Measurements from ENCODE around the gene HOXB13.
A peak's percentile ranks its signal among the peaks of the same experiment; 100 is the strongest.

The HOXB13 gene

DNA sequence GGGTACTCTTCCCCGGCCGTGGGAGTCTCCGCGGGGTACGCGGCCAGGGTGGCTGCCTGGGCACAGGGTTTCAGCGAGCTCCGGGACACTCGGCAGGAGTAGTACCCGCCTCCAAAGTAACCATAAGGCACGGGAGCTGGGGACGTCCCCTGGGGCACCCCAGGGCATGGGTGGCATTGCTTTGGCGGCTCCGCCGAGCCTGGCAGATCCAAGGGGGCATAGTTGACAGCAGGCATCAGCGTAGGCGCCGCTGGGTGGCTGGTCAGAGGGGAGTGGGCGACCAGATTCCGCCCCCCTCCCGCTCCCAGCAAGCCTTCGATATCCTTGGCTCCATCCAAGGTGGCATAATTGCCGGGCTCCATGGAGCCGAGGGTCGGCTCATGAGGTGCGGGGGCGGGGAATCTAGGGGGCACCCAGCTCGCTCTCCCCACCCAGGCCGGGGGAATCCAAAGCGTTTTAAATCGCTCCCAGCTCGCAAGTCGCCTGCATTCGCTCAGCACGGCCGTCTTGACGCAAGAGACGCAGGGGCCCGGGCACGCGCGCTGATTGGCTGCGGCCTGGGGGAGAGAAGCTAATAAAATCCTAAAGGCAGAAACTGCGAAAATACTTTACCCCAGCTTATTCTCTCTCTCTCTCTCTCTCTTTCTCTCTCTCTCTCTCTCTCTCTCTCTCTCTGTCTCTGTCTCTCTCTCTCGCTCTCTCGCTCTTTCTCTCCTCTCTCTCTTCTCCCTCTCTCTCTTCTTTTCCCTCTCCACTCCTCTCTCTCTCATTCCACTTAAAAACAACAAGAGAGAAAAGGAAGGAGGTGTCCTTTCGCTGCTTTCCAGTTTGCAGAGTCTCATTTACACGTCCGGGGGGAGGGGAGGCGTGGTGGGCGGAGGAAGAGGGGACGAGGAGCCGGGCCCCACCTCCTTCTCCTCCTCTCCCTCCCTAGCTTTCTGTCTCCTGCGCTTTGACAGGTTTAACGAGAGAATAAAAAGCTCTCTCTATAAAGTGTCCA, at the start of gene HOXB13:
Gene HOXB13, minus strand, starts transcription at position 519 of the 1,000 bp plus-strand sequence. Its CDS starts 157 bp downstream, at position 362.
- peak; percentile 33 for DNase-seq

DNA sequence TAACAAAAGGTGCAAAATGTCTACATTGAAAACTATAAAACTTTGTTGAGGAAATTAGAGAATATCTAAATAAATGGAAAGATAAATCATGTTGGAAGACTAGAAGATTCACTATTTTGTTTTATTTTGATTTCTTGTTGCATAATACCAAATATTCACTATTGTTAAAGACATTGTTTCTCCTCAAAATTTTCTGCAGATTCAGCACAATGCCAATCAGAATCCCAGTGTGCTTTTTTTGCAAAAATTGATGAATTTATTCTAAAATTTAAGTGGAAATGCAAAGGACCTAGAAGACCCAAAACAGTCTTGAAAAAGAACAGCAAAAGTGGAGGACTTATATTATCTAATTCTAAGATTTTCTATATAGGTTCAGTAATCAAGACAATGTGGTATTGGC, 48.1 kb upstream of the HOXB13 start:
- DNase-seq = no peak

DNA sequence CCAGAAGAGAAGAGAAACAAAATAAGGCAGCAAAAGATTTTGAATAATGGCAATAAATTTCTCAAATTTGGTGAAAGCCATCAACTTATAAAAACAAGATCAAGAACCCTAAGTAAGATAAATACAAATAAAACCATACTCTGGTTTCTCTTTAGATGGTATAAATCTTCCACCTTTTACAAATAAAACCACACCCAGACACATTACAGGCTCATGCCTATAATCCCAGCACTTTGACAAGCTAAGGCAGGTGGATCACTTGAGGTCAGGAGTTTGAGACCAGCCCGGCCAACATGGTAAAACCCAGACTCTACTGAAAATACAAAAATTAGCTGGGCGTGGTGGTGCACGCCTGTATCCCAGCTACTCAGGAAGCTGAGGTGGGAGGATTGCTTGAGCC, 44.7 kb upstream of the HOXB13 start:
- DNase-seq = no peak

DNA sequence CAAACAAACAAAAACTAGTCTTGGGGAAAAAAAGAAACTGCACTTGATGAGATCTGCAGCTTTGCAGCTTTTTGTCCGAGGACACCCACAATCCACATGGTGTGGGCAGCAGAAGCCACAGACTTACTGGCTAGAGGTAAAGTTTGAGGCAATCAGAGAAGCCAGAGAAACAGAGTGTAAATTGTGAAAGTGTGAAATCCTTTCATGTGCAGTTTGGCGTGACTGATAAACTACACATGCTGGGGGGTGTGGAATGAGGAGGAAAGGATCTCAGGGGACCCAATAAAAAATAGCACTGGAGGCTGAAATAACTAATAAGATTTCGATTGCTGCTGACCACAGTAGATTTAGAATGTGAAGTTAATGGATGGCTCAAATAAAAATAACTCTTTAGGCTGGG, 42.4 kb upstream of the HOXB13 start:
- DNase-seq = no peak

DNA sequence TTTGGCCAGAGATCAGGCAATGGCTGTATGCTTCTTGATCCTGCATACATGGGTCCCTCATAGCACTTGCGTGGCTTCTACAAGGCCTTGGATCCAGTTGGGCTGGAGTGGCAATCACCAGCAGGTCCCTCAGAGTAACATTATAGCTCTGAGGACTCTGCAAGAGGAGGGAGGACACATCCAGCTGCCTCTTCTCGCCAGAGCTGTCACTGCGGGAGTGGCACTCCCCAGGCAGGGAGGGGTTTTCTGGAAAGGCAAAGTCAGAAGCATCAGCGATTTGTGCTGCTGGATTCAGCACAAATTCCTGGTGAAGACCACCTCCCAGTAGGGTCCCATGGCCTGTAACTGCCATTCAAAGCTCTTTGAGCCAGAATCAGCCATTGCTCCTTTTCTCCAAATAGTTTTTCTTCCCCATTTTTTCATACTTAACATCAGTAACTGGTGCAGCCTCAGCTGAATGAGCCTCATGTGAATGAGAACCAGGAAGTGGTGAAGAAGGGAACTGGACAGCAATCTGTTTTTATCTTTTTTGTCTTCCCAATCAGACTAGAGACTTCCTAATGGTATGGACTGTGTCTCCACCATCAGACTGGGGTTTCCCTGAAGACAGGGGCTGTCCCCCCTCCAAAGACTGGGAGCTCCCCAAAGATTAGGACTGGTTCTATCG, 40.6 kb upstream of the HOXB13 start:
- DNase-seq = no peak

DNA sequence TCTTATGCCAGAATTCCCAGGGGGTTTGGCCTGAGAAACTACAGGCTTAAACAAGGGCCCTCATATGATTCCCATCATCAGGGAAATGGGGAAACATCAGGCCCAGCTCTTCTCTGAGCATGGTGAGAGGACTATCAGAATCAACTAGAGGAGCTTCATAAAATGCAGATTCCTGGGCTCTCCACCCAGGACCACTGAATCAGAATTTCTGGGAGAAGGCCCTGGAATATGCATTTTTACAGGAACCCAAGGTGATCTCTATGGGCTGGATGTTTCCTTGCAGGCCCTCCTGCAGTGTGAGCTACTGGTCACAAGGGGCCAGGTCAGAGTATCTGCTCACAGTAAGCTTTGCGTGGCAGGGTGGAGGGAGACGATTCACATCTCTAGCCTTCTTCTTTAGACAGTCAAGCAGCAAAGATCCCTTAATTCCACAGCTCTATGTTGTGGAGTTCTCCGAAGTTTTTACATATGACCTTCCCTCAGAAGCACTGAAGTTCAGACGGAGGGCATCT, 38.8 kb upstream of the HOXB13 start:
- DNase-seq = no peak

DNA sequence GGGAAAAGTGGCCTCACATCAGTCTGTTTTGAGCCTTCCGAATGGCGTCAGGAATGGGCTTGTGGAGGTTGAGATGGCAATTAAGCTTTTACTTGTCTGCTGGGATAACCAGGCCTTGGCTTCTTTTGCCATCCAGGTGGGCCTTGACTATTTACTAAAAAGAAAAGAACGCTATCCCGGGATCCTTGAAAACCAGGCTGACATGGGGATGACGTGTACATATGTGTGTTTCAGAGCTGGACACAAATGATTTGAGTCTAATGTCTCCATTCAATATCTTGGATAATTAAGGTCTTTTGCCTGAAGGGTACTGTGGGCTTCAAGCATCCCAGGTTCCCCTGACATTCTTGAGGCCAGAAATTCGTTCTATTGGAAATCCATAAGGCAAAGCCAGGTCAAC, 32.6 kb upstream of the HOXB13 start:
- DNase-seq = no peak

DNA sequence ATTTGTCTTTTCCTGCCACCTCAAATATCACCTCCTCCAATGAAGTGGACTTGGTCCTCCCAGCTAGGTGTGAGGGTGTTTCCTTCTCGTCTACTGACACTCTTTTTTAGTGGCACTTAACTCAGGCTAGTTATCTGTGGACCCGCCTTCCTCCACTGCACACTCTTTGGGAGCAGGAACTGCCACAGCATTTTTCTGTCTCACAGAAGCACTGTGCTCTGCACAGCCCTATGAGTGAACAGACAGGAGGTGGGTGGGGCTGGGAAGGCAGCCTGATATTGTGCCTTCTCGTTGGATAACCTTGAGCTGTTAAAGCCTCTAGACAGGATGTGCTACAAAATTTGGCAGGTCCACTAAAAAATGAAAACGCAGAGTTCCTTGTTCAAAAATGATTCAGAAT, 31.9 kb upstream of the HOXB13 start:
- no peak for DNase-seq

DNA sequence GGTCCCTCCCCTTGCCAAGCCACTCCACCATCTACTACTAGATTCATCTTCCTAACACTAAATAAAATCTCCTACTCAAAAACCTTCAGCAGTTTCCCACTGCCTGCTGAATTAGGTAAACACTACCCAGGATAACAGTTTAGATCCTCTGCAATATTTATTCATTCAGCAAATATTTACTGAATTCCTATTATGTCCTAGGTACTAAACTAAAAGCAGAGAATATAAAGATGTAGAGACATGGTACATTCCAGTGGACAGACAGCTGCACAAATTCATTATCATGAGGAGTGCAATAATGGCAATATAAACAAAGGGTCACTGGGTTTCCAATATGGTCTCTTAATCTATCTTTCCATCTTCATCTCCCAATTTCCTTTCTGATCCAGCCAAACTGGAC, 30.7 kb upstream of the HOXB13 start:
- DNase-seq = no peak

DNA sequence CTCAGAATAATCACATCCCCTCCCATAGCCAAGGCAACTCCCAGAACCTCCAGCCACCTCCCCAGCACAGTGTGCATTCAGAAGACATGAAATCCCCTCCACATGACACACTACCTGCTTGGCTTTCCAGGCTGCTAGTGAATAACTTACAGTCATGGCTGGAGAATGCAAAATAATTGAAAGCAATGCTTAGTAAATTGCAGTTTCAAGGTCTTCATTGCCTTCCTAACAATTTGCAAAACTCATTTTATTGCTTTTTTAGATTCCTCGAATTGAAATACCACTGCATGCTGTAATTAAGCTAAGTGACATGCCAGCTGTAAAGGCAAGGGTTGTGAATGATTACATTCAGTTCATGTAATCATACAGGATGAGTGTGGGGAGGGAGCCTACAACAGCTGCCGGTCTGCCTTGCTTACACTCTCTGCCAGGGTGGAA, 29.0 kb upstream of the HOXB13 start:
- DNase-seq = no peak

DNA sequence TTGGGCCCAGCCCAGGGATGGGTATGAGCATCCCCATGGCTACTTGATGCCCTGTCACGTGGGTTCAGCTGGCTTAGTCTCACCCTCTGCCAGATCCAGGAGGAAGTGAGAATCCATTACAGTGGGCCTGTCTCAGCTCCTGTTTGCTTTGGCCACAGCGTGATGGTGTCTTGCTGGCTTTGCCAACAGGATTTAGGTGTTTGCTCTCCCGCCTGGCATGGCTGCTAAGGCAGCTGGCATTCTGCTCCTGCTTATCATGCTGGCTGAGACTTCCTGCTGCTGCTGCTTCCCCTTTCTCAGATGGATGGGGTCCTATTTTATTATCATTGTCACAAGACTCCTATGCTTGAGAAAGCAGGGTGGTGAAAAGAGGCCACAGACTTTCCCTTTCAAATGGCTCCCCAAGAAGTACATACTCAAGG, 28.3 kb upstream of the HOXB13 start:
- no peak for DNase-seq

DNA sequence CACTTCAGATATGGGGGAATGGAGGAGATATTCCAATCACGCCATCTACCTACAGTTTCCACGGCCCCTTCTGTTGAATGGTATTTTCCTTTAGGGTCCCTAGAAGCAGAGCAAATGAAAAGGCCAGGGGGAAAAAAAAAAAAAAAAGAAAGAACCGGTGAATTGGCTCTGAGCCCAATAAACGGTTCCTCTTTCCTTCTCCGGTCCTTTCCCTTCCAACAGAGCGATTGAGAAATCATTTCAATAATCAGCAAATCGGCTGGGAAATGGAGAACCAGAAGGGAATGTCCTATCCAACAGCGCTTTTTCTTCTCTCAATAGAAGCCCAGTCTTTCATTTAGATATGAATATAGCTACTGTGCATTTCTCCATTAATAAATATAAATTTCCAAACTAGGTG, 26.8 kb upstream of the HOXB13 start:
- DNase-seq = no peak

DNA sequence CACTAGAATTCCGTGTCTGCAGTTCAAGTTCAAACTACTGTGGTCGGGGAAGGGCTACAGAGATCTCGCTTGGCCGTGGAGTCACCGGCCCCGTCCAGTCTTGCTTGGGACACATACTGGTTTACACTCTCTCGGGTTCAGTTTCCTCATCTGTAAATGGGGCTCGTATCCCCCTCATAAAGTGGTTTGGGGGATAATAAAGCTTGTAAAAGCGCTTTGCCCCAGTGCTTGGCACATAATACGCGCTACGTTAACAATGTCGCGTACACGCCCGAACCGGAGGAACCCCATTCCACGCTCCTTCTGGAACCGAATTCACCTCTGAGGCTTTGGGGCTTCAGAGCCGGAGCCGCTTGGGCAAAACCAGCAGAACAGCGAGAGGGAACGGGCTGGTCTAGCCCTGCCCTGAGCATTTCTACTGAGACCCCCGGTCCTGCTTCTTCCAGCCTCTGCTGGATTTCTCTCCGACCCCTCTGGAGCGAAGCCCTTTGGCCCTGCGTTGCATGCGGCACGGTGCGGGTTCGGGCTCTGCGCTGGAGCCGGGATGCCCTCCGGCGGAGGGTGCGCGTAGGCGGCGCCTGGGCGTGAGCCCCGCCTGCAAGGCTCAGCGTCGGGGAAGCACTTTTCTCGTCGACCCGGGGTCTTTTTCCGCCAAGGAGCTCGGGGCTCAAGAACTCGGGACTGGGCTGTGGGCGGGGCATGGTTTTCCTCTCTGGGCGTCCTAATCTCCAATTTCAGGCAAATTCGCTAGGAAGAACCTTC, 26.1 kb upstream of the HOXB13 start:
- DNase-seq = no peak

DNA sequence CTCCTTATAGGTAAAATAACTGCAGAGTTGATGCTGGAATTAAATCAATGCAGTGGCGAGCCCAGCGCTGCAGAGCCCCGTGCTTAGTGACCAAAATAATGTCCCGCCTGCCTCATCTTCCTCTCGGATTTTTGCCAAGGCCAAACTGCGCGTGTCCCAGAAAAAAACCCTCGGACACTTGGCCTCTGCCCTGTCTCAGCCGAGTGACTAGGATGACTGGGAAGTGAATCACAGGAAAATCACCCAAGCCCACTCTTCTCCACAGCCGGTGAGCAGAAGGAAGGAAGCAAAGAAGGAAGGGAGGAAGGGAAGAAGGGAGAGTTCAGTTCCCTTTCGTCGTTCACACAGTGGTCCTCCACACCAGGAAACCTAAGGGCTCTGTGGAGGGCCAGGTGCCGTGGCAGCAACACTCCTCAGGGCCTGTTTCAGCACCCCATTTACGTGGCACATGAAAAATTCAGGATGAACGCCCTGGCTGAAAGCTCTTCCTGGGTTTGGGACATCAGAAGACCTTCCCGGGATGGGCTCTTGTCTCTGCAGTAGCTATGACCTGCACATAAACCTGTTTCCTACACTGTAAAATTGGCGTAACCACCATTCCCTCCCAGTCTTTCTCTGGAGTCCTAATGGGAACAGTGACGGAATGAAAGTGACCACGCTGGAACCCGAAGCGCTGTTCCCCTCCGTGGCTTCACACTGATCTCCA, 25.4 kb upstream of the HOXB13 start:
- DNase-seq = no peak

DNA sequence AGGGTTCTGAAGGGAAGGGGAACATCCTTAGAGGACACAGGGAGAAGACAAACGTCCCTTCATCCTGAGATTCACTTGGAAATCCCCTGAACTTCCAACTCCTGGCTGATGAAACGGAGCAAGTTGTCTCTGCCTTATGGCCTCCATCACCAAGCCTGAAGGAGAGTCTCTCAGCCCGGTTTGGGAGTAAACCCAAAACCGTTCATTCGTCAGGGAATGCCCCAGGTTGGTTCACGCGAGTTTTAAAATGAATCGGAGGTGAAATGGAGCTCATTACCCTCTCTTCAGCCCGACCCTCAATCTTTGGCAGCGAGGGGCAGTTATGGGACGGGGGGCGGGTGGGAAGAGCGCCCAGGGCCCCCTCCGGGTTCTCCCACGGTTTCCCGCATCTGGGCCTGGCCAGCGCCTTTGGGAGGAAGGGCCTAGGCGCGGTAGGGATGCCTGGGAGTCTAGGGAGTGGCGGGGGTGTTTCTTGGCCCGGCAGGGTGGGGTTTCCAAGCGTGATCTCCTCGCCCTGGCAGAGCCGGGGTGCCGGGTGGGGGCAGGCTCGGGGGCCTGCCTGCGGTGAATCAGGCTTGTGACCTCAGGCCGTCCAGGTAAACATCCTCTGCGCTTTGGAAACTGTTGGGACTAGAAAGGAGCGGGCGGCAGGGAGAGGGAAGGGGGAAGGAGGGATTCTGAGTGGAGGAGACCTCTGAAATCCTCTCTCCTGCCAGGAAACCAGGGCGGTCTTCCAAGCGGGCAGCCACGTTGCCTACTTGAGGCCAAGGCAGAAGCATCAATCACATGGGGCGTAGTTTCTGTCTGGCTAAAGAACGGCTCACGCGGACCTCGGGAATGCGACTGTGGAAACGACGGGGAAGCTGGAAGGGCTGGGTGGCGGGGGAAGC, 24.1 kb upstream of the HOXB13 start:
- no peak for DNase-seq

DNA sequence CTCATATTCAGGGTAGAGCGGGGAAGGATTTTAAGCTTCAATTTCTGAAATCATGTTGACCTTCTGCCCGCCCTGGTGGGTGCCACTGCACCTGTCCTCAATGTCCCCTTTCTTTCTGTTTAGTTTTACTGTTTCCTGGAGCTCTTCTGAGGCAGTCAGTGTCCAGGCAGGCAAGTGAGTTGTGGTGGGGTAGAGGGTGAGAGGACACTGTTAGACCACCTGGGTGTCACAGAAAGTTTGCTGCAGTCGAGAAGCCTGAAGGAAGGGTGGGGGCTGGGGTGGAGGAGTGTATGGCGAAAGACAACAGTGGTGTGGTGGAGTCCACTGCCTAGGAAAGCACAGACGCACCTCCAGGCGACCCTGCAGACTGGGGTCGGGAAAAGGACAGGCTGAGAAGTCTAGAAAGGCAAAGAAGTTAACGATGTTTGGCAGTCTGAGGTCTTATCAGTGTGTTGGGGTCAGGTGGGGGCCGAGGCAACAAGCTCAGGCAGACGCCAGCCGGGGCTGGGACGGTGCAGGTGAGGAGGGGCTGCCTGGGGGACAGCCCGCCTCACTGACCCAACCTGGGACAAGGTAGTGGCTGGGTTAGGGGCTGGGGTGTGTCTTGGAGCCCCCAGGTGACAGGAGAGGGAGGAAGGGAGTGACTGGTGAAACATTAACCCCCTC, 23.3 kb upstream of the HOXB13 start:
- DNase-seq = no peak

DNA sequence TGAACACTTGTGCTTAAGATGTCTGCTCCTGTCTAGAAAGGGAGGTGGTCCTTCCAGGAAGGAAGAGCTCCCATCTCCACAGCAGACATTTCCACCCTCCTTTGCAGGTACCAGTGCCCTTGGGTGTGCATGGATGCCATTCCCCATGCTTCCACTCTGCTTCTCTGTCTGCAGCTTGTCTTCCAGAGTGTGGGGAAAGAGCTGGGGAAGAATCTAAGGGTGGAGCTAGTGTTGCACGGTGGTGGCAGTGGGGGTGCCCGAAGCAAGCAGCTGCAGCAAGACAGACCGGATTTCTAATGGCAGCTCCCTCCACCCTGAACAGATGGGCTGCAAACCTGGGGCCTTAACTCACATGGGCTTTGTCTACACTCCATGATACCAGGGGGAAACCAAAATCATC, 22.6 kb upstream of the HOXB13 start:
- DNase-seq = no peak

DNA sequence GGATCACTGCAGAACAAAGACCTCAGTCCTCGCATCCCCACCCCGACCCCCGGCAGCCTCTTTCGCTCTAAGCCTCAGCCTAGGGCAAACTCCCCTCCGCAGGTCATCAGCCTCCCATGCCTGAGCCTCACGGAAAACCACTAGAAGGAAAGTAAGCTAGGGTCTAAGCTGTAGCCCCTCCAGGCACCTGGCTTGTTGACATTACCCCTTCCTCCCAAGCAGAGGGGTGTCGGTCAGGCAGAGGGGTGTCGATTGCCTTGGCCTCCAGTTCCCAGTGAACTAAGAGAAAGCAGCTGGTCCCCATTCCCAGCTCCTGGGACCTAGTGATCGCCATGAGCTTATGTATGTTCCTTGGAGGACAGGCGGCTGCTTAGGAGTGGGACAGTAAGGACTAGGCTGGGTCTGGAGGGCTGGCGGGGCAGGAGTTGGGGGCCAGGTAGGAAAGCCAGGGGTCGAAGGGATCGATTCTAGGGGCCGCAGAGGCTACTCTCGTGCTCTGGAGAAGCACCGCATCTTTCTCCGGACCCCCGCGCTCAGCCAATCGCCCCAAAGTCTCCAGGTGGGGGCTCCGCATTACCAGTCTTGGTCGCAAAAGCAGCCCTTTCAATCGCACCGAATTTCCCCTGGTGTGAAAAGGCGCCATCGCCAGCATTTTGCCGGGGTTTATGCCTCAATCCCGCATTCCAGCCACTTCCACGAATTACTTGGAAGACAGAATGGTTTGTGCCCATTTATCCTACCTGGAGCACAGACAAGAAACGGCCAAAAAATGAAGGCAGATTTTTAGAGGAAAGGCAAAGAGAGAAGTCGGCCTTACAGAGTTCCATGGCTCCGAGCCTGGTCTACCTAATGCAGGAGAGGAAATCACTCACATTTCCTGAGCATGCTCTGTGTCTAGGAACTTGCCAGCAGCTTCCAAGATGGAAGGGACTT, 21.3 kb upstream of the HOXB13 start:
- no peak for DNase-seq

DNA sequence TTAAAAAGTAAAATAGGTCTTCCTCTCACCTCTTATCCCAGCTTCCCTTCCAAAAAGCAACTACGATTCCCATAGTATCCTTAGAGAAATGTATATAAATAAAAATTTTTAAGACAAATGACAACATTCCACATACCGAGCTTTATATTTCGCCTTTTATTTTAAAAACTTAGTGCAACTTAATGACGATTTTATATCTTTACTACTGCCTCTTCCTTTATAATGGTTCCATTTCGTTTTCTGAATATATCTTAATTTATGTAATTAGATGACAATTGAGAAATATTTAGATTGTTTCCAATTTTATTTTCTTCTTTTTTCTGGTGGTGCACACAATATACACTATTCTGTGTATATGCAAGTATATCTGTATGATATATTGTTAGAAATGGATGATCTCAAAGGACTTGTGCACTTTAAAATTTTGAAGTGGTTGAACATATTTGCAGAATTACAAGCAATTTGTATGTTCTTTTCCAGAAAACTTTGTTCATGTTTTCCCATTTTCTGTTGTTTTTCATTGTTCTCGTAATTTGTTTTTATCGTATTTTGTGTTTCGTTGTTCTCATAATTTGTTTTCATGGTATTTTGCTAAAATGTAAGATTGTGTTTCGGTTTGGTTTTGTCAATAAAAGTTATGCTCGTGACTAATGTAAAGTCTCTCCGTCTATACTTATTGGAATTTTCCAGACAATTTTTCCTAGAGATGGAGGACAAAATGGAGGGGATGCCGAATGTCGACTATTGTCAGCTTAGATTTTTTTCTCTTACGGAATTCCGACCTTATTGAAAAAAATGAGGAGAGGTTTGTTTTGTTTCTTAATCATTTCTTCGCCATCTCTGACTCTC, 20.4 kb upstream of the HOXB13 start:
- no peak for DNase-seq

Measured in activated CD8-positive, alpha-beta memory T cell treated with anti-CD3 and anti-CD28 coated beads, Interleukin-2, amount 50 U/mL, for 4 hours (primary cell).